ENCODE results near the gene RYR3.

GRCh38 chr15:33699145-33699544 lies 388.4 kb downstream of the RYR3 start:
- TF ChIP-seq CTCF (IDR thresholded peaks at IDR 0.05) (no peak), POLR2A (IDR thresholded peaks at IDR 0.05) (no peak)
